ENCODE results near the gene GID4. TPM values are rescaled to one million over a fixed set of nuclear protein-coding genes. Genes with fewer than 3 reads are reported as not detected.

GID4 gene
- total RNA-seq, 2 donors from 2014 or later = 3.6 to 20.4 TPM

GRCh38 chr17:18111330-18111971 lies 72.2 kb downstream of the GID4 start:
- H3K27ac ChIP-seq = no peak overlapping the region
- ATAC-seq = no peak
- intact Hi-C loops (cut with DNase I) = no loop called here

GRCh38 chr17:18115517-18115916 lies 76.3 kb downstream of the GID4 start:
- no peaks in the 10 kb centered on the region for H3K36me3 ChIP-seq (replicated peaks in 1 of 2; ENCODE audit: insufficient read depth in 1 of 2, low read depth in 2 of 2)
- intact Hi-C loops (cut with DNase I) = no loop called here
- DNase-seq (no peak), ATAC-seq (no peak)
- H3K4me3 ChIP-seq = no peak overlapping the region
- TF ChIP-seq POLR2A (IDR thresholded peaks at IDR 0.05) = no peak
- TF ChIP-seq CTCF (IDR thresholded peaks at IDR 0.05) = no peak
- H3K27me3 ChIP-seq = no peaks in the 10 kb centered on the region
- 68 to 86% methylated on average over 7 of the region's 7 CpGs for WGBS, 2 donors
- H3K4me1 ChIP-seq = no peaks in the 10 kb centered on the region
- H3K9me3 ChIP-seq = no peaks in the 10 kb centered on the region
- H3K27ac ChIP-seq = no peak overlapping the region

More at GRCh38 chr17:18111330-18111971, 72.2 kb downstream of the GID4 start:
- H3K27me3 ChIP-seq = no peaks in the 10 kb centered on the region
- WGBS, 2 donors = 65 to 79% methylated on average over 4 to 6 of the region's 6 CpGs
- DNase-seq = no peak
- no peak overlapping the region for H3K4me3 ChIP-seq
- no peaks in the 10 kb centered on the region for H3K9me3 ChIP-seq
- TF ChIP-seq CTCF (IDR thresholded peaks at IDR 0.05) (no peak), POLR2A (IDR thresholded peaks at IDR 0.05) (no peak)
- H3K4me1 ChIP-seq = no peaks in the 10 kb centered on the region
- peaks cover 0 to 2% of the 10 kb centered on the region in 2 donors for H3K36me3 ChIP-seq (replicated peaks in 1 of 2; ENCODE audit: insufficient read depth in 1 of 2, low read depth in 2 of 2)

GRCh38 chr17:18116078-18116477 lies 76.9 kb downstream of the GID4 start:
- no peaks in the 10 kb centered on the region for H3K4me1 ChIP-seq
- no peak overlapping the region for H3K4me3 ChIP-seq
- H3K27ac ChIP-seq = no peak overlapping the region
- H3K9me3 ChIP-seq = no peaks in the 10 kb centered on the region
- no peaks in the 10 kb centered on the region for H3K27me3 ChIP-seq
- WGBS, 2 donors = 93 to 100% methylated on average over 1 to 5 of the region's 5 CpGs
- intact Hi-C loops (cut with DNase I) = no loop called here
- ATAC-seq (no peak), DNase-seq (no peak)
- H3K36me3 ChIP-seq (replicated peaks in 1 of 2; ENCODE audit: insufficient read depth in 1 of 2, low read depth in 2 of 2) = no peaks in the 10 kb centered on the region
- TF ChIP-seq CTCF (IDR thresholded peaks at IDR 0.05) (no peak), POLR2A (IDR thresholded peaks at IDR 0.05) (no peak)

- TF ChIP-seq POLR2A (IDR thresholded peaks at IDR 0.05) (no peak), CTCF (IDR thresholded peaks at IDR 0.05) (no peak)
- ATAC-seq (no peak), DNase-seq (no peak)
- 100% methylated on average over 1 of the region's 1 CpG for WGBS, 2 donors
- no peak overlapping the region for H3K27ac ChIP-seq
- no peaks in the 10 kb centered on the region for H3K36me3 ChIP-seq (replicated peaks in 1 of 2; ENCODE audit: insufficient read depth in 1 of 2, low read depth in 2 of 2)
- intact Hi-C loops (cut with DNase I) = no loop called here
- H3K4me3 ChIP-seq = no peak overlapping the region
- H3K4me1 ChIP-seq = no peaks in the 10 kb centered on the region
- no peaks in the 10 kb centered on the region for H3K27me3 ChIP-seq
- no peaks in the 10 kb centered on the region for H3K9me3 ChIP-seq
Measured at GRCh38 chr17:18117533-18117932, 78.3 kb downstream of the GID4 start.

Other genes with a start within 250 kb of the GID4 start
- 10 to 100 TPM; 22.3 to 88.0 TPM for gene SREBF1, start 202.4 kb upstream of the GID4 start, total RNA-seq
- gene TOM1L2, start 67.0 kb upstream of the GID4 start, total RNA-seq = 10 to 100 TPM; 35.9 to 55.8 TPM
- 1 to 10 TPM; 2.9 to 6.9 TPM for gene DRC3, start 66.5 kb upstream of the GID4 start, total RNA-seq
- 10 to 100 TPM; 10.9 to 34.3 TPM for gene ATPAF2, start 240 bp upstream of the GID4 start, total RNA-seq
- 10 to 100 TPM; 17.8 to 30.1 TPM for gene DRG2, start 48.5 kb downstream of the GID4 start, total RNA-seq
- gene MYO15A, start 69.3 kb downstream of the GID4 start, total RNA-seq = 1 to 10 TPM in 1 of 2 donors, under 1 TPM in 1; under 0.01 to 1.3 TPM
- gene ALKBH5, start 144.4 kb downstream of the GID4 start, total RNA-seq = 10 to 100 TPM; 45.4 to 48.8 TPM
- 10 to 100 TPM in 1 of 2 donors, 1 to 10 TPM in 1; 6.6 to 11.4 TPM for gene LLGL1, start 186.2 kb downstream of the GID4 start, total RNA-seq
- gene FLII, start 219.3 kb downstream of the GID4 start, total RNA-seq = 100 to 1,000 TPM; 154 to 173 TPM
- 10 to 100 TPM; 16.2 to 21.8 TPM for gene MIEF2, start 221.3 kb downstream of the GID4 start, total RNA-seq

Data from body of pancreas (tissue), 4 donors.